HG02943 (cell line): Measurements from ENCODE around the gene SOX12.
A peak's percentile ranks its signal among the peaks of the same experiment; 100 is the strongest.

ENCODE experiments used
- ATAC-seq: cut with Tn5 transposase; IDR thresholded peaks from one replicate; pipeline ENCODE4 v1.9.1; 2021; ENCODE audit warnings: mild to moderate bottlenecking, low read depth, moderate library complexity; ENCODE audit not compliant: unreplicated experiment

The SOX12 gene

GRCh38 chr20:325045-325888, at the start of gene SOX12:
SOX12 (plus strand) TSS chr20:325552; CDS start chr20:325925, 373 bp downstream.
- ATAC-seq: peak; percentile 62

GRCh38 chr20:275791-276190, 49.6 kb upstream of the SOX12 start:
- no peak for ATAC-seq

GRCh38 chr20:276620-277495, 48.5 kb upstream of the SOX12 start:
- no peak for ATAC-seq

GRCh38 chr20:277496-277781, 47.9 kb upstream of the SOX12 start:
- no peak for ATAC-seq

DNA sequence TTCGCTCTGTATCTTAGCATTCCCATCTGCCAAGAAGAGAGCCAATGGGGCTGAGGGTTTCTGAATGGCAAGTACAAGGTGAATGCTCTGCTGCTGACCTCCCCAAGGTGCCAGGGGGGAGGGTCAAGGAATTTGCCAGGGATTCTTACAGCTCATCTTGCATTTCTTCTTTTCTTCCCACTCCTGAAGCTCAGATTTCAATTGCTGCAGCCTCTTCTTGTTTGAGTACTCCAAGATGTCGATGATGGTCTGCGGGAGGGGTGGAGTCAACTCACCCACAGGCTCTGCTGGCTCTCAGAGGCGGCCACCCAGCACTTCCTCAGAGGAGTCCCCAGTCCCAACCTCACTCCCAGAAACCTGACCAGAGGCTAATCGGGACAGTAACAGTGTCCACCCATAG, 47.2 kb upstream of the SOX12 start:
- no peak for ATAC-seq

GRCh38 chr20:278607-279571, 46.5 kb upstream of the SOX12 start:
- ATAC-seq: no peak

DNA sequence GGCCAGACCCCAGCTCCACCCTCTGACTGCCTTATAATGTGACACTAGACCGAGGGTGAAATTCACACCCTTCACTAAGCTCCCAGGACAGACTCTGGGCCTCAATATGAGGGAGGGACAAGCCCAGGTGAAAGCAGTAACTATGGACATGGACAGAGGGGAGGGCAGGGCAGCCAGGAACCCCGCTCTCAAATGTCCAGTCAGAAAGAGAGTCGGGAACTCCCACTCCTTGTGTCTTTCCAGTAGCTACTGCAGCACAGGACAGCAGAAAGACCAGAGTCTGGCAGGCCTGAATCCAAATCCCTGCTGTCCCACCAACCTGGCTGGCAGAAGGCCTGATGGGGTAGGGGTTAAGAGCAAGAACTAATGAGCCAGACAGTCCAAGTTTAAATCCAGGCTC, 41.2 kb upstream of the SOX12 start:
- no peak for ATAC-seq

GRCh38 chr20:286508-286907, 38.8 kb upstream of the SOX12 start:
- no peak for ATAC-seq

- no peak for ATAC-seq
Observed at GRCh38 chr20:288956-289692, 36.2 kb upstream of the SOX12 start.

- ATAC-seq: no peak
Observed at GRCh38 chr20:289693-290083, 35.7 kb upstream of the SOX12 start.

DNA sequence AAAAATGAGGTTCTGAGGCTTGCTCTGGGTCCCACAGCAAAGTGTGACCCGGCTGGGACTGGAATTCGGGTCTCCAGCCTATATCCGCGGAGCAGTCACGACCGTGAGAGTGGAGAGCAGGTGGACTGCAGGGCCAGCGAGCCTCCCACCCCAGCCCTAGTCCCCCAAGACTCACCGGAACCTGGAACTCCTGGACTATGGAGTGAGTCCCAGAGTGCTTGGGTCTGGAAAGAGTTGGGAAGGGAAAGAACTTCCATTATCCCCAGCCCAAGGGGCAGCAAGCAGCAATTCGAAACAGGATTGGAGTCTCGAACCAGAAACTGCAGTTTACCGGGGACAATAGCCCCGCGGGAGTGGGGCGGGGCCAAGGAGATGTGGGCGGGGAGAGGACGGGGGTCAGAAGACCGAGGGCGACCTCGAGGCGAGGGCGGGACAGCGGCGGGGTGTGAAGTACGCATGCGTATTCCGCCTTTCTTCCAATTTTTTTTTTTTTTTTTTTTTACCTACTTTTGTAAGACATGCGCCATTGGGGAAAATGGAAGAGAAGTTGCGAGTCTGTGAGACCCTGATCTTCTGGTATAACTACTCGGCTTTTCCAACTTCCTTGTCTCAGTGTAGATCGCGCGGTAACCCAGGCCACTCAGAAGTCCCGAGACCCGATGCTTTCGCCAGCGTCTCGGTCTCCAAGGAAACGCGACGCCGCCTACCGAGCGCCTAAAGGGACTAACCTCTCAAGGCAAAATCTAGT, 35.1 kb upstream of the SOX12 start, which contains the start of gene C20orf96:
C20orf96 (minus strand) TSS at position 667 of the 748 bp plus-strand sequence; CDS start at position 527, 140 bp downstream.
- ATAC-seq: peak; percentile 82

GRCh38 chr20:294602-295001, 30.8 kb upstream of the SOX12 start:
- no peak for ATAC-seq

- ATAC-seq: no peak
Observed at GRCh38 chr20:295804-296203, 29.5 kb upstream of the SOX12 start.

- peak; percentile 75 for ATAC-seq
Observed at GRCh38 chr20:297098-297924, 28.0 kb upstream of the SOX12 start, which contains the start of gene ZCCHC3. ZCCHC3 (plus strand) TSS chr20:297570; CDS start chr20:297587, 17 bp downstream.

GRCh38 chr20:297925-298775, 27.2 kb upstream of the SOX12 start:
- ATAC-seq: peak; percentile 17

DNA sequence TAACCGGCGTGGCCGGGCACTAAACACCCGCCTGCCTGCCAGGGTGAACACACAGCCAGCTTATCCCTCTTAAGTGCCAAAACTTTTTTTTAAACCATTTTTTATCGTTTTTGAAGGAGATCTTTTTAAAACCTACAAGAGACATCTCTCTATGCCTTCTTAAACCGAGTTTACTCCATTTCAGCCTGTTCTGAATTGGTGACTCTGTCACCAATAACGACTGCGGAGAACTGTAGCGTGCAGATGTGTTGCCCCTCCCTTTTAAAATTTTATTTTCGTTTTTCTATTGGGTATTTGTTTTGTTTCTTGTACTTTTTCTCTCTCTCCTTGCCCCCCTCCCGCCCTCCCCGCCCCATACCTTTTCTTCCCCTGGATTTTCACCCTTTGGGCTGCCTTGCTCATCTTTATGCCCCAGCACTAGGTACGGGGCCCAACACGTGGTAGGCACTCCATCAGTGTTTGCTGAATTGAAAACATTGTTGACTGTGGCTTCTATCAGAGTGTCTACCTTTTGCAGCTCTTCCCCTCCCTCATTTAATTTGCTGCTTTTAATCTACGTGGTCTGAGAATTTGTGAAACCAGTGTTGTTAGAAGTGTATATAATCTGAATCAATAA, 26.5 kb upstream of the SOX12 start:
- no peak for ATAC-seq
